Erythroblast (primary cell): ENCODE results near the gene SSNA1.
A peak's percentile ranks its signal among the peaks of the same experiment; 100 is the strongest.

Source experiments
- DNase-seq, 2 experiments: peaks; one replicate each; lab custom pipeline; 2025; lab: John Stamatoyannopoulos, UW
- GATA1 ChIP-seq: IDR thresholded peaks from 2 replicates; pipeline ENCODE4 v1.6.1; 2011; ENCODE audit warnings: low read depth, mild to moderate bottlenecking, control low read depth, low read length, moderate library complexity
- POLR2A ChIP-seq: IDR thresholded peaks from 2 replicates; pipeline ENCODE4 v1.6.1; 2011; ENCODE audit warnings: mild to moderate bottlenecking, low read length

The SSNA1 gene

DNA sequence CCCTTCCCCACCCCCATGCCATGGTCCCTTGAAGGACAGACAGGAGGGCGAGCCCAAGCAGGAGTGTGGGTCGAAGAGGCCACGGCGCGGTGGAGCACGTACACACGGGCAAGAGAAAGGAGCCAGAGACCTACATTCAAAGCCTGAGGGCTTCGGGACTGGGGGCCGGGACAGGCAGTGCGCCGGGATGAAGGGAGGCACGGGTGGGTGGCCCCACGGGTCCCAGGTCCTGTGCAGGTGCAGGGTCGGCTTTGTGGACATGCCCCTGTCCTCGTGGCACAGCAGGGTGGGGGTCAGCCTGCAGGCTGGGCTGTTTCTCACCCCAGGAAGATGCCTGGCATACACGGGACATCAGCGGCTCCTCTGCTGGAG lies 28.4 kb upstream of the SSNA1 start:
- DNase-seq = no peak
- TF ChIP-seq GATA1 (no peak), POLR2A (no peak)

DNA sequence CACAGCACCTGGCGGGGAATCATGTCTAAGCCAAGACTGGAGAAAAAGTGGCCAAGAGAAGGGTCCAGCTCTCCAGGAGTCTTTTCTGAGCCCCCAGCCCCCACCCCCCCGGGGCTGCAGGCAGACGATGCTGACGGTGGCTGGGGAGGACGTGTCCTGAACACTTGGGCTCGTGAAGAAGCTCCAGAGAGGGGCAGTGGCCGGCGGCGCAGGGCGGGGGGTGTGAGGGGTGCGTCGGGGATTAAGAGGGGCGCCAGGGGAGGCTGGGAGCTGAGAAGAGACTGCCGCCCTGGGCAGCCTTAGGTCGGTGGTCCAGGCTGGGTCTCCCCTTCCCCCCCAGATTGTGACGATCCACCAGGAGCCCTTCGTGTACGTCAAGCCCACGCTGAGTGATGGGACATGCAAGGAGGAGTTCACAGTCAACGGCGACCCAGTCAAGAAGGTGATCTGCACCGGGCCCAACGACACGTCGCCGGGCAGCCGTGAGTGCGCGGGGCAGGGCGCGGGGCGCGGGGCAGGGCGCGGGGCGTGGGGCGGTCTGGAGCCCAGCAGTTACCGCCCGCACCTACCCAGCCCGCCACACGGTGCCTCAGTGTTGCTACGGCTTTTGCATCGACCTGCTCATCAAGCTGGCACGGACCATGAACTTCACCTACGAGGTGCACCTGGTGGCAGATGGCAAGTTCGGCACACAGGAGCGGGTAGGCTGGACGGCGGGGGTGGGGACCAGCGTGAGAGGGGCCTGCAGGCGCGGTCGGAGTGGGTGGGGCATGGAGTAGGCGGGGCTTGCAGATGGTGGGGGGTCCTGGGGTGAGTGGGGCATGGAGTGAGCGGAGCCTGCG lies 27.5 kb upstream of the SSNA1 start:
- no peak for DNase-seq
- no peak for TF ChIP-seq GATA1

DNA sequence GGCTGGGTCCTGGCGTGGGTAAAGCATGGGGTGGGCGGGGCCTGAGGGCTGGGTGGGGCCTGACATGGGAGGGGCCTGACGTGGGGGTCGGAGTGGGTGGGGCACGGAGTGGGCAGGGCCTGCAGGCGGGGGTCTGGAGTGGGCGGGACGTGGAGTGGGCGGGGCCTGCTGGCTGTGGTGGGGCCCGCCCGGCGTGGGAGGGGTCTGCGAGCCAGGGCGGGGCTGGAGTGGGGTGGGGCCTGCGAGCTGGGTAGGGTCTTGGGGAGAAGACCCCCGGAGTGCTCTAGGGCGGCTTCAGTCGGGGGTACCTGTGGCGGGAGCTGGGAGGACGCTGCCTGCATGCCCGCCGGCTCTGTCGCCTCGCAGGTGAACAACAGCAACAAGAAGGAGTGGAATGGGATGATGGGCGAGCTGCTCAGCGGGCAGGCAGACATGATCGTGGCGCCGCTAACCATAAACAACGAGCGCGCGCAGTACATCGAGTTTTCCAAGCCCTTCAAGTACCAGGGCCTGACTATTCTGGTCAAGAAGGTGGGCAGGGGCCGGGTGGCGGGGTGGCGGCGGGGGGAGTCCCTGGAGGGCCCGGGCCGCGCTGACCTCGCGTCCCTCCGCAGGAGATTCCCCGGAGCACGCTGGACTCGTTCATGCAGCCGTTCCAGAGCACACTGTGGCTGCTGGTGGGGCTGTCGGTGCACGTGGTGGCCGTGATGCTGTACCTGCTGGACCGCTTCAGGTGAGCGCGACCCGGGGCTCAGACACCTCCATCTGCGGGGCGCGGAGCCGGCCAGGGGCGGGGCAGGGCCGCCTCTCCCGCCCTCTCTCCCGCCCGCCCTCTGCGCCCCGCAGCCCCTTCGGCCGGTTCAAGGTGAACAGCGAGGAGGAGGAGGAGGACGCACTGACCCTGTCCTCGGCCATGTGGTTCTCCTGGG lies 26.7 kb upstream of the SSNA1 start:
- peak; percentile 29 to 37 for DNase-seq
- TF ChIP-seq POLR2A = no peak
- no peak for TF ChIP-seq GATA1

DNA sequence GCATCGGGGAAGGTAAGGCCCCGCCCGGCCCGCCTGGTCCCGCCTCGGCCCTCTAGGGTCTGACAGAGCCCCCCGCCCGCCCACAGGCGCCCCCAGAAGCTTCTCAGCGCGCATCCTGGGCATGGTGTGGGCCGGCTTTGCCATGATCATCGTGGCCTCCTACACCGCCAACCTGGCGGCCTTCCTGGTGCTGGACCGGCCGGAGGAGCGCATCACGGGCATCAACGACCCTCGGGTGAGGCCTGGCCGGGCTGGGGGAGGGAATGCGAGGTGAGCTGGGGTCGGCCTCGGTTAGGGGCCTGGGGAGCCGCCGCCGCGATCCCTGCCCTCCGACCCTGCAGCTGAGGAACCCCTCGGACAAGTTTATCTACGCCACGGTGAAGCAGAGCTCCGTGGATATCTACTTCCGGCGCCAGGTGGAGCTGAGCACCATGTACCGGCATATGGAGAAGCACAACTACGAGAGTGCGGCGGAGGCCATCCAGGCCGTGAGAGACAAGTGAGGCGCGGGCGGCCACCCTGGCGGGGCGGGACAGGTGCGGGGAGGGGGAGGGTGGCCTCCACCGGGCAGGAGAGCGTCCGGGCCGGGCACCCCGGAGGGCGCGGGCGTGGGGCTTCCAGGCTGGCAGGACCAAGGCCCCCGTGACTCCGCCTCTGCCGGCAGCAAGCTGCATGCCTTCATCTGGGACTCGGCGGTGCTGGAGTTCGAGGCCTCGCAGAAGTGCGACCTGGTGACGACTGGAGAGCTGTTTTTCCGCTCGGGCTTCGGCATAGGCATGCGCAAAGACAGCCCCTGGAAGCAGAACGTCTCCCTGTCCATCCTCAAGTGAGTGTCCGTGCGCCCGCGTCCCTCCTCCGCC lies 25.7 kb upstream of the SSNA1 start:
- TF ChIP-seq POLR2A (no peak), GATA1 (no peak)
- DNase-seq = peak; percentile 36 to 54

DNA sequence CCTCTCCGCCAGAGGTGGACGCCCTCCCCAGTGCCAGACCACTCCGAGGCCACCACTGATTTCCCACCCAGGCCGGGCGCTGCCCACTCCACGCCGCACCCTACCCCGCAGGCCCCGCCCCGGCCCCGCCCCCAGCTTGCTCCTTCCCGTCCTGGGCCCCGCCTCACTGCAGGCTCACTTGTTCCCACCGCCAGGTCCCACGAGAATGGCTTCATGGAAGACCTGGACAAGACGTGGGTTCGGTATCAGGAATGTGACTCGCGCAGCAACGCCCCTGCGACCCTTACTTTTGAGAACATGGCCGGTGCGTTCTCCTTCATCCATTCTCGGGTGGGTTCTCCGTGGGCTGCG lies 25.1 kb upstream of the SSNA1 start:
- TF ChIP-seq POLR2A = no peak
- no peak for TF ChIP-seq GATA1
- DNase-seq = no peak

DNA sequence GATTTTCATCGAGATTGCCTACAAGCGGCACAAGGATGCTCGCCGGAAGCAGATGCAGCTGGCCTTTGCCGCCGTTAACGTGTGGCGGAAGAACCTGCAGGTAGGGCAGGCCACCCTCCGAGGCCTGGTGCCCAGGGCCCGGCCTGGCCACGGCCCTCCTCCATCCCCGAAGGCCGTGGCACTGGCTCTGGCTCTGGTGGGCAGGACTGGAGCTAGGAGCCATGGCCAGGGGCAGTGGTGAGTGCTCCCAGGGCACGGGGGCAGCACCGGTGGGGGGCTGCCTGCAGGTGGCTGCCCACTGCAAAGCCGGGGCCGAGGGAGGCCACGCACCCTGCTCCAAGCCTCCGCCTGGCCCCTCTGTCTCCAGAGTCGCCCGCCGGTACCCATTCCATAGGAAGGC lies 24.7 kb upstream of the SSNA1 start:
- no peak for DNase-seq
- TF ChIP-seq POLR2A (no peak), GATA1 (no peak)

DNA sequence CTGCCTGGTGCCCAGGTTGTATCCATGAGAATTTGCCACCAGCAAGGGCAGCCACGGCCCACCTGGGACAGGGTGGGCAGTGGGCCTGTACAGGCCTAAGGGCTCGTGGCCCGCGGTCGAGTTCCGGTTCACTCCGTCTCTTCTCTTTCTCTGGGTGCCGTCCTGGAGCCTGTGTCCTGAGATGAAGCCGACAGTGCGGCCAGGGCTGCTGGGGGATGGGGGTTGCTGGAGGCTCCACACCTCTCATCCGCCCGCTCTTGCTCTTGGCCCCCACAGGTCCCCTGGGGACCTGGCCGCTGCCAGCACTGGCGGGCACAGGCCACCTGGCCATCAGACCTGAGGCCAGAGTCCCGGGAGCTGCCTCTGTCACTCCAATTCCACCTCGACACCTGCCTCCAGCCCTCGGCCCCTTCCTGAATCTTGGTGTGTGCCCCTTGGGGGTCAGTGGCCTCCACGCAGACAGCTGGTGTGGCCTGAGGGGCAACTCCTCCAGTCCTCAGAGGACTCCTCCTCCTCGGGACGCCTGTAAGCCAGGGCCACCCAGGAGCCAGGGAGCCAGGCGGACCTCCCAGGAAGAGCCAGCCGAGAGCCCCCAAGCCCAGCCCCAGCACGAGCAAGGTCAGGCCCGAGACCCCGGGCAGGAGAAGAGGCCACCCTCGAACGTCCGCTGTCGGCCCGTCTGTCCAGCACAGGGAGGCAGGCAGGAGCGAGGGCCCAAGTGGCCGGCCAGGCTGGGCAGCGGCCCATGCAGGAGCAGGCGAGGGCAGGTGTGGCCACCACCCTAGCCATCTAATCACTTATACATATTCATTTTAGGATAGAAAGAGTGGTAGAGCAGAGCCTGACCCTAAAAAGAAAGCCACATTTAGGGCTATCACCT lies 23.9 kb upstream of the SSNA1 start:
- no peak for TF ChIP-seq GATA1
- TF ChIP-seq POLR2A = no peak

DNA sequence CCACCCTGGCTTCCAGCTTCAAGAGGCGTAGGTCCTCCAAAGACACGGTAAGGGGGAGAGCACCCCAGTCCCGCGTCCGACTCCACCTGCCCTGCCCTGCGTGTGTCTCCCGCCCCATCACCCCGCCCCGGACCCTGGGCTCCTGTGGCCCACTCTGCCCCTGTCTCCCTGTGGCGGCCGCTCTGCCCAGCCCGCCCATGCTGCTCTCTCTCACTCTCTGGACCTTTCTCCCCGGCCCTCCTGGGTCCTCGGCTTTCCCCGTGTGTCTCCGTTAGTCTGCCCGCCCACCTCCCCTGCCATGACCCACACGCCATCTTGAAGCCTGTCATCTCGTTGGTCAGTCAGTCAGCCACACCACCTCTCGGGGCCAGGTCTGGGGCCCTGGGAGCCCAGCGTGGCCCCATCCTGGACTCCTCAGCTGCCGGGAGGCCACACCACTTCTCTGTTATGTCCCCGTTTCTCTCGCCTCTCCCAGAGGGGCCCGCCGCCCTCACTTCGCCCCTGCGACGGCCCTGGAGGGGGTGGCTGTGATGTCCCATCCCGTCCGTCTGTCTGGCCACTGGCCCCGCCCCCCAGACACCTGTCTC lies 23.1 kb upstream of the SSNA1 start:
- DNase-seq = no peak
- TF ChIP-seq POLR2A (no peak), GATA1 (no peak)

More for the DNA sequence above, 23.9 kb upstream of the SSNA1 start:
- DNase-seq = no peak

DNA sequence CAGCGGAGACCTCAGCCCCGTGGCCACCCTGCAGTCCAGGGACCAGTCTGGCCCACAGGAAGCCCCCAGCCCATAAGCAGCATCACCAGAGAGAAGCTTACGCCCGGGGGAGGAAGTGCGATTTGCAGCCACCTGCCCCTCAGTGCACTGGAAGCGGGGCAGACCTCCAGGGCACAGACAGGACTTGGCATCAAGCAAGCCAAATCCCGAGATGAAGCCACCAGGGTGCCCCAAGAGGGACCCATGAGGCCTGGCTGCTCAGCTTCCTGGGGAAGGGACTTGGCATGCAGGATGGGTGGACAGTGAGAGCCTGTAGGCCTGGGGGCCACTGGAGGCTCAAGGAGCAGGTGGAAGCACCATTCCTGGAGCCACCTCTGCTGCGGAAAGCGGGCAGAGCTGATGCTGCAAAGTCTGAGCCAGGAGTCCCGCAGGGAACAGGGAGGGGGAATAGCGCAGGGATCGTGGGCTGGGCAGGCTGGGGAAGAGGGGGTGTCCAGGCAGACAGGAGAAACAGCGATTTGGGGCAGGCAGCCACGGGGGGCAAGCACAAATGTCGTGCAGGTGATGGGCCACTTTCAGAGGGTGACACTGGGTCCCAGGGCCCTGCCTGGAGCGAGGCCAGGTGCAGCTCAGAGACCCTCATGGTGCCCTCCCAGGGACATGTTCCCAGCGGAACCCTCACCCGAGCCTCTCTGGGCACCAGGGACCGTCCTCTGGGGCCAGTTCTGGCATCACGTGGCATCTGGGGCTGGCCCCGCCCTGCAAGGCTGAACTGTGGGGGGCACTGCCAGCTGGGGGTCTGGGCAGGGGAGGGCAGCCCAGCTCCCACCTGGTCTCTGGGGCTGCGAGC lies 21.9 kb upstream of the SSNA1 start:
- TF ChIP-seq POLR2A (no peak), GATA1 (no peak)
- no peak for DNase-seq

DNA sequence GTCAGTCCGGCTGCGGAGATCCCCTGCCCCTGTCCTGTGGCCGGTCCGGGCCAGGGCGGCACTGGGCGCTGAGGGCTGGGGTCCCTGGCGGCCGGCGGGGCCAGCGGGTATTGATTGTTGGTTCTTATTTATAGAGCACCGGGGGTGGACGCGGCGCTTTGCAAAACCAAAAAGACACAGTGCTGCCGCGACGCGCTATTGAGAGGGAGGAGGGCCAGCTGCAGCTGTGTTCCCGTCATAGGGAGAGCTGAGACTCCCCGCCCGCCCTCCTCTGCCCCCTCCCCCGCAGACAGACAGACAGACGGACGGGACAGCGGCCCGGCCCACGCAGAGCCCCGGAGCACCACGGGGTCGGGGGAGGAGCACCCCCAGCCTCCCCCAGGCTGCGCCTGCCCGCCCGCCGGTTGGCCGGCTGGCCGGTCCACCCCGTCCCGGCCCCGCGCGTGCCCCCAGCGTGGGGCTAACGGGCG lies 21.2 kb upstream of the SSNA1 start:
- no peak for DNase-seq
- TF ChIP-seq POLR2A (no peak), GATA1 (no peak)
